ENCODE measurements around the gene TCF7L2. TPM values are rescaled to one million over a fixed set of nuclear protein-coding genes. Genes with fewer than 3 reads are reported as not detected.

TCF7L2 gene
- total and polyA plus RNA-seq, 4 donors, result 14.0 to 57.8 (median 34.8) TPM

GRCh38 chr10:112957640-112958092, 7.6 kb downstream of the TCF7L2 start:
- H3K36me3 ChIP-seq (ENCODE audit: control insufficient read depth in 1 of 2, insufficient read depth in 2 of 2, low read length in 1 of 2), result no peaks in the 10 kb centered on the region
- H3K9me3 ChIP-seq (ENCODE audit: control insufficient read depth, low read length), result no peaks in the 10 kb centered on the region
- no peak for ATAC-seq (ENCODE audit: low FRiP score)
- no peak for DNase-seq
- 92 to 93% methylated on average over 4 of the region's 4 CpGs for WGBS, 2 donors
- H3K27ac ChIP-seq (ENCODE audit: low read depth in 1 of 2, low read length in 2 of 2), result no peak overlapping the region
- intact Hi-C loops (cut with DNase I), result loop anchor here (5.0 to 10.0 kb wide), 3 partner anchors 47 to 170 kb away; no protein-coding TSS in a partner anchor
- H3K4me1 ChIP-seq (ENCODE audit: control insufficient read depth in 1 of 2, insufficient read depth in 2 of 2, low read length in 2 of 2), result peaks cover 2 to 11% of the 10 kb centered on the region in 2 donors
- no peak overlapping the region for H3K4me3 ChIP-seq (ENCODE audit: low read length in 2 of 2)
- no peaks in the 10 kb centered on the region for H3K27me3 ChIP-seq (ENCODE audit: control insufficient read depth in 1 of 2, insufficient read depth in 2 of 2, low read length in 1 of 2)

DNA sequence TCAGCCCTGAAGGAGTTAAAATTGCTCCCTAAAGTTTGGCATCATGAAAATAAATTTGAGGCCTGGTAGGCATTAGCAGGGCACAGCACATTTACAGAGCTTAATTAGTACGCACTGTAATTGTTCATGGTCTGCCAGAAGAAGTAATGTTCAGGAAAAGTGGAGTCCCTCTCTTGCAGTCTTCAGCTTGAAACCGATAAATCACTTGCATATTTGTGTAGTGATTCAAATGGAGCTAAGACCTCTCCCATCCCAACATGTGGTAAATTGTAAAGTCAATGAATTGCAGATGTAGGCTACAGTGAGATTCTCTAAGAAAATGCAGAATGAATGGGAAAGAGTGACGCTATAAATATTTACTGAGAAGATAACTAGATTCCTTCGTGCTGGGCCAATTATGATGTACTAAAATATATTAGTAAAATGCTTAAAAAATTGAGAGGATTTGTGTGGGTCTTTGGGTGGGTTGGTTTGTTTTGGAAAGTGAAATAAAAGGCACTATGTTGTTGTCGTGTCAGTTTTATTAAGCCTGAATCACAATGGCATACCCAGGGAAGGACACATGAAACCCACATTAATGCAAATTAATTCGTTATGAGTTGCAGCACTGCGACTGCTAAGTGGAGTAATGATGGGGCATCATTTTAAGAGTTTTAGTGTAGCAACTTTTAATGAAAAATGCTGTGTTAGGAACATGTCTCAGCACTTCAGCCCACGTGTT, 8.4 kb downstream of the TCF7L2 start:
- ATAC-seq (ENCODE audit: low FRiP score) (no peak), DNase-seq (no peak)
- H3K27me3 ChIP-seq (ENCODE audit: control insufficient read depth in 1 of 2, insufficient read depth in 2 of 2, low read length in 1 of 2), result no peaks in the 10 kb centered on the region
- H3K27ac ChIP-seq (ENCODE audit: low read depth in 1 of 2, low read length in 2 of 2), result no peak overlapping the region
- H3K4me3 ChIP-seq (ENCODE audit: low read length in 2 of 2), result no peak overlapping the region
- H3K4me1 ChIP-seq (ENCODE audit: control insufficient read depth in 1 of 2, insufficient read depth in 2 of 2, low read length in 2 of 2), result peaks cover 2 to 10% of the 10 kb centered on the region in 2 donors
- H3K9me3 ChIP-seq (ENCODE audit: control insufficient read depth, low read length), result no peaks in the 10 kb centered on the region
- H3K36me3 ChIP-seq (ENCODE audit: control insufficient read depth in 1 of 2, insufficient read depth in 2 of 2, low read length in 1 of 2), result no peaks in the 10 kb centered on the region
- intact Hi-C loops (cut with DNase I), result loop anchor here (5.0 to 10.0 kb wide), 3 partner anchors 46 to 169 kb away; no protein-coding TSS in a partner anchor
- 58 to 64% methylated on average over 8 of the region's 8 CpGs for WGBS, 2 donors

GRCh38 chr10:112959207-112959838, 9.3 kb downstream of the TCF7L2 start:
- no peak overlapping the region for H3K4me3 ChIP-seq (ENCODE audit: low read length in 2 of 2)
- WGBS, 2 donors, result 81 to 82% methylated on average over 6 of the region's 6 CpGs
- intact Hi-C loops (cut with DNase I), result loop anchor here (5.0 to 10.0 kb wide), 3 partner anchors 45 to 168 kb away; no protein-coding TSS in a partner anchor
- peaks cover 2 to 6% of the 10 kb centered on the region in 2 donors for H3K4me1 ChIP-seq (ENCODE audit: control insufficient read depth in 1 of 2, insufficient read depth in 2 of 2, low read length in 2 of 2)
- H3K36me3 ChIP-seq (ENCODE audit: control insufficient read depth in 1 of 2, insufficient read depth in 2 of 2, low read length in 1 of 2), result no peaks in the 10 kb centered on the region
- DNase-seq, result no peak
- no peaks in the 10 kb centered on the region for H3K9me3 ChIP-seq (ENCODE audit: control insufficient read depth, low read length)
- no peaks in the 10 kb centered on the region for H3K27me3 ChIP-seq (ENCODE audit: control insufficient read depth in 1 of 2, insufficient read depth in 2 of 2, low read length in 1 of 2)
- H3K27ac ChIP-seq (ENCODE audit: low read depth in 1 of 2, low read length in 2 of 2), result peak overlapping the region in 1 of 2 donors; percentile 30
- ATAC-seq (ENCODE audit: low FRiP score), result no peak

DNA sequence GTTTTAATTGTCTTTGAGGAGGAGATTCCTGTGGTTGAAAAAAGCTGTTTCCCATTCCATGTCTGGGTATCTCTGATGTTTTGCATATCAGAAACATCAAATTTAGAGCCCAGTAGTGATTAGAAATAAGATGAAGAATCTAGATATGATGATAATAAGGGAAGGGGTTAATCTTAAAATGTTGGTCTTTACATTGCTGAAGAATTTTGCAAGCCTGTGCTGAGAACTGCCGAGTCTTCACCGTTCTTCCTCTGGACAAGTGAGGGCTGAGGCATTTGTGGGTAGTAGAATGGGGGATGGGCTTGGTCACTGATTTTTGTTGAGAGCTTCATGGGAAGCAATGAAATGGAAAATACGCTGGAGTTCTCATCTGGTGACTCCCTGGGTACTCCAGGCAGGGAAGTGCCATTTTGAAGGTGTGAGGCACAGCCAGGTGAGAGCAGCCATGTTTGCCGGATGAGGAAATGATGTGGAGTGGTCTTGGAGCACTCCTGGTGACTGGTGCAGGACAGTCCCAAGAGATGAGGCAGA, 10.2 kb downstream of the TCF7L2 start:
- no peaks in the 10 kb centered on the region for H3K9me3 ChIP-seq (ENCODE audit: control insufficient read depth, low read length)
- H3K4me1 ChIP-seq (ENCODE audit: control insufficient read depth in 1 of 2, insufficient read depth in 2 of 2, low read length in 2 of 2), result peaks cover 2 to 6% of the 10 kb centered on the region in 2 donors
- H3K27me3 ChIP-seq (ENCODE audit: control insufficient read depth in 1 of 2, insufficient read depth in 2 of 2, low read length in 1 of 2), result no peaks in the 10 kb centered on the region
- no peaks in the 10 kb centered on the region for H3K36me3 ChIP-seq (ENCODE audit: control insufficient read depth in 1 of 2, insufficient read depth in 2 of 2, low read length in 1 of 2)
- DNase-seq (no peak), ATAC-seq (ENCODE audit: low FRiP score) (no peak)
- 89 to 90% methylated on average over 4 of the region's 4 CpGs for WGBS, 2 donors
- no peak overlapping the region for H3K4me3 ChIP-seq (ENCODE audit: low read length in 2 of 2)
- intact Hi-C loops (cut with DNase I), result no loop called here
- H3K27ac ChIP-seq (ENCODE audit: low read depth in 1 of 2, low read length in 2 of 2), result no peak overlapping the region

GRCh38 chr10:112961609-112962008, 11.6 kb downstream of the TCF7L2 start:
- ATAC-seq (ENCODE audit: low FRiP score), result no peak
- no peak for DNase-seq
- H3K27ac ChIP-seq (ENCODE audit: low read depth in 1 of 2, low read length in 2 of 2), result no peak overlapping the region

GRCh38 chr10:112962343-112962742, 12.3 kb downstream of the TCF7L2 start:
- Histone ChIP-seq H3K27ac (ENCODE audit: low read depth in 1 of 2, low read length in 2 of 2) (no peak overlapping the region), H3K4me3 (ENCODE audit: low read length in 2 of 2) (no peak overlapping the region), H3K27me3 (ENCODE audit: control insufficient read depth in 1 of 2, insufficient read depth in 2 of 2, low read length in 1 of 2) (no peaks in the 10 kb centered on the region), H3K9me3 (ENCODE audit: control insufficient read depth, low read length) (no peaks in the 10 kb centered on the region), H3K4me1 (ENCODE audit: control insufficient read depth in 1 of 2, insufficient read depth in 2 of 2, low read length in 2 of 2) (peaks cover 0 to 6% of the 10 kb centered on the region in 2 donors), H3K36me3 (ENCODE audit: control insufficient read depth in 1 of 2, insufficient read depth in 2 of 2, low read length in 1 of 2) (no peaks in the 10 kb centered on the region)
- intact Hi-C loops (cut with DNase I), result no loop called here
- DNase-seq (no peak), ATAC-seq (ENCODE audit: low FRiP score) (no peak)
- 59 to 62% methylated on average over 4 of the region's 4 CpGs for WGBS, 2 donors

More at GRCh38 chr10:112961609-112962008, 11.6 kb downstream of the TCF7L2 start:
- Histone ChIP-seq H3K4me1 (ENCODE audit: control insufficient read depth in 1 of 2, insufficient read depth in 2 of 2, low read length in 2 of 2) (peaks cover 0 to 9% of the 10 kb centered on the region in 2 donors), H3K4me3 (ENCODE audit: low read length in 2 of 2) (no peak overlapping the region), H3K27me3 (ENCODE audit: control insufficient read depth in 1 of 2, insufficient read depth in 2 of 2, low read length in 1 of 2) (no peaks in the 10 kb centered on the region), H3K36me3 (ENCODE audit: control insufficient read depth in 1 of 2, insufficient read depth in 2 of 2, low read length in 1 of 2) (no peaks in the 10 kb centered on the region), H3K9me3 (ENCODE audit: control insufficient read depth, low read length) (no peaks in the 10 kb centered on the region)
- intact Hi-C loops (cut with DNase I), result no loop called here
- 74 to 83% methylated on average over 8 of the region's 8 CpGs for WGBS, 2 donors

DNA sequence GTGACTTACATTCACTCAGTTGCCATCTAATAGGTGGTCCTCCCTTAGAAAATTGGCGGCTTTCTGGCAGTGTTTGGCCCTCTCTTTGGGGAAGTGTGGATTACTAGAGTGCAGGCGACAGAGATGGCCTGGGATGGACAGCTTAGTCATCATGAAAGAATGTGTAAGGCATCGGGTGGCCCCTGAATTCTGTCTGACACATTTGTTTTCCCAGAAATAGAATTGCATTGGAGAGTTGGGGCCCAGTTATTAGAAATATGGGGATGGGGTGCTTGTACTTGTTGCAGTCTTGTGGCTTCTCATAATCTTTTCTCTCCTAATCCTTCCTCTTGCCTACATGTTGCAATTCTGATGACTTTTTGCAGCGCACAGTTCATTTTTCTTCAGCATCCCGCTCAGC, 13.8 kb downstream of the TCF7L2 start:
- Histone ChIP-seq H3K27ac (ENCODE audit: low read depth in 1 of 2, low read length in 2 of 2) (no peak overlapping the region), H3K27me3 (ENCODE audit: control insufficient read depth in 1 of 2, insufficient read depth in 2 of 2, low read length in 1 of 2) (no peaks in the 10 kb centered on the region), H3K9me3 (ENCODE audit: control insufficient read depth, low read length) (no peaks in the 10 kb centered on the region), H3K4me1 (ENCODE audit: control insufficient read depth in 1 of 2, insufficient read depth in 2 of 2, low read length in 2 of 2) (peaks cover 0 to 6% of the 10 kb centered on the region in 2 donors), H3K36me3 (ENCODE audit: control insufficient read depth in 1 of 2, insufficient read depth in 2 of 2, low read length in 1 of 2) (no peaks in the 10 kb centered on the region), H3K4me3 (ENCODE audit: low read length in 2 of 2) (no peak overlapping the region)
- DNase-seq, result no peak
- ATAC-seq (ENCODE audit: low FRiP score), result no peak
- 77 to 78% methylated on average over 5 of the region's 5 CpGs for WGBS, 2 donors
- intact Hi-C loops (cut with DNase I), result no loop called here

- H3K4me1 ChIP-seq (ENCODE audit: control insufficient read depth in 1 of 2, insufficient read depth in 2 of 2, low read length in 2 of 2), result peaks cover under 1 to 6% of the 10 kb centered on the region in 2 donors
- intact Hi-C loops (cut with DNase I), result no loop called here
Observed at GRCh38 chr10:112964482-112964881, 14.4 kb downstream of the TCF7L2 start.

More at GRCh38 chr10:112964482-112964881, 14.4 kb downstream of the TCF7L2 start:
- H3K27me3 ChIP-seq (ENCODE audit: control insufficient read depth in 1 of 2, insufficient read depth in 2 of 2, low read length in 1 of 2), result no peaks in the 10 kb centered on the region
- H3K4me3 ChIP-seq (ENCODE audit: low read length in 2 of 2), result no peak overlapping the region
- peak overlapping the region in 1 of 2 donors; percentile 22 for H3K27ac ChIP-seq (ENCODE audit: low read depth in 1 of 2, low read length in 2 of 2)
- 97% methylated on average over 6 of the region's 6 CpGs for WGBS, 2 donors
- DNase-seq, result no peak
- no peaks in the 10 kb centered on the region for H3K9me3 ChIP-seq (ENCODE audit: control insufficient read depth, low read length)
- ATAC-seq (ENCODE audit: low FRiP score), result no peak
- no peaks in the 10 kb centered on the region for H3K36me3 ChIP-seq (ENCODE audit: control insufficient read depth in 1 of 2, insufficient read depth in 2 of 2, low read length in 1 of 2)
